Fibroblast of lung (primary cell): ENCODE results near the gene TSGA10. TPM values are rescaled to one million over a fixed set of nuclear protein-coding genes. Genes with fewer than 3 reads are reported as not detected.

Experiments used
- DNase-seq, 2 donors: peaks; one replicate each; pipeline versions ENCODE4 v3.0.0 to v3.0.0-alpha.2; 2010; ENCODE audit warnings: low read depth in 2 of 2
- H2AFZ ChIP-seq: 2 replicates; pipeline ENCODE4 v1.5.1; 2012; ENCODE audit warnings: low read length, control low read depth, inconsistent platforms
- H3K27ac ChIP-seq: 2 replicates; pipeline ENCODE4 v1.5.1; 2011; ENCODE audit warnings: low read length, control low read depth; ENCODE audit not compliant: insufficient read depth
- H3K27me3 ChIP-seq: 2 replicates; pipeline ENCODE4 v1.5.1; 2011; ENCODE audit warnings: mild to moderate bottlenecking, low read length; ENCODE audit not compliant: control insufficient read depth, insufficient read depth
- H3K36me3 ChIP-seq: 2 replicates; pipeline ENCODE4 v1.5.1; 2011; ENCODE audit warnings: low read length; ENCODE audit not compliant: control insufficient read depth, insufficient read depth
- H3K4me1 ChIP-seq: 2 replicates; pipeline ENCODE4 v1.5.1; 2011; ENCODE audit warnings: low read length; ENCODE audit not compliant: control insufficient read depth, insufficient read depth; ENCODE audit errors: extremely low read depth
- H3K4me2 ChIP-seq: 2 replicates; pipeline ENCODE4 v1.5.1; 2011; ENCODE audit warnings: low read length, control low read depth; ENCODE audit not compliant: insufficient read depth; ENCODE audit errors: extremely low read depth
- H3K4me3 ChIP-seq, 4 experiments: fragments of 200-600 bp in 1 of 4; sonication (generic) in 1 of 4; replicated peaks in 1 of 4; 2 replicates each; pipeline ENCODE4 v1.5.1; 2011 to 2016; ENCODE audit warnings: low read length in 4 of 4, low read depth in 3 of 4, mild to moderate bottlenecking in 3 of 4, control low read depth in 2 of 4, inconsistent platforms in 1 of 4, mixed read lengths in 1 of 4; ENCODE audit not compliant: insufficient read depth in 1 of 4; ENCODE audit errors: control extremely low read depth in 1 of 4
- H3K79me2 ChIP-seq: 2 replicates; pipeline ENCODE4 v1.5.1; 2012; ENCODE audit warnings: mild to moderate bottlenecking, low read length, inconsistent platforms; ENCODE audit not compliant: control insufficient read depth, insufficient read depth
- H3K9ac ChIP-seq: 2 replicates; pipeline ENCODE4 v1.5.1; 2011; ENCODE audit warnings: mild to moderate bottlenecking, low read length, control low read depth; ENCODE audit not compliant: insufficient read depth
- H3K9me3 ChIP-seq: 2 replicates; pipeline ENCODE4 v1.5.1; 2012; ENCODE audit warnings: low read depth, low read length; ENCODE audit not compliant: control insufficient read depth, insufficient read depth
- H4K20me1 ChIP-seq: 2 replicates; pipeline ENCODE4 v1.5.1; 2011; ENCODE audit warnings: low read length; ENCODE audit not compliant: control insufficient read depth, insufficient read depth; ENCODE audit errors: extremely low read depth
- CTCF ChIP-seq, 2 donors: IDR thresholded peaks in 1 of 2; conservative IDR thresholded peaks in 1 of 2; 1 replicate in 1 of 2; 2 replicates in 1 of 2; pipeline ENCODE4 v1.5.1; 2011 to 2012; ENCODE audit warnings: low read length in 2 of 2, control low read depth in 1 of 2, inconsistent platforms in 1 of 2, low read depth in 1 of 2, mild to moderate bottlenecking in 1 of 2
- EZH2 ChIP-seq: IDR thresholded peaks from 2 replicates; pipeline ENCODE4 v1.5.1; 2012; ENCODE audit warnings: low read length, control low read depth, mild to moderate bottlenecking; ENCODE audit errors: missing control alignments
- polyA plus RNA-seq, 2 donors: library from polyadenylated mRNA; depleted of rRNA in 1 of 2; stranded (reverse) in 1 of 2; unstranded in 1 of 2; fragments of >200 nt; gene quantifications; 2 replicates each; pipeline ENCODE4 v1.2.1, GENCODE V29; 2011 to 2012; ENCODE audit warnings: missing spikeins in 1 of 2
- total RNA-seq: library from RNA; depleted of rRNA; stranded (reverse); fragments of >200 nt; gene quantifications from 2 replicates; pipeline ENCODE4 v1.2.1, GENCODE V29; 2014

TSGA10 gene
- total and polyA plus RNA-seq, 2 donors (not counting 1 experiment from before 2014, with no cell fraction given) = 0.65 to 5.3 TPM

GRCh38 chr2:98975611-98976010 lies 179.1 kb downstream of the TSGA10 start:
- no peak for DNase-seq
- Histone ChIP-seq H3K79me2 (no peaks in the 10 kb centered on the region), H3K27me3 (no peaks in the 10 kb centered on the region), H4K20me1 (no peaks in the 10 kb centered on the region), H3K36me3 (no peaks in the 10 kb centered on the region), H3K9ac (no peak overlapping the region), H3K9me3 (no peaks in the 10 kb centered on the region), H3K4me2 (no peak overlapping the region), H2AFZ (no peak overlapping the region), H3K27ac (no peak overlapping the region), H3K4me3 (no peak overlapping the region), H3K4me1 (no peaks in the 10 kb centered on the region)
- TF ChIP-seq CTCF (conservative IDR thresholded peaks at IDR 0.05 in 1 of 2, IDR thresholded peaks at IDR 0.05 in 1 of 2; ENCODE audit: low read depth in 1 of 2, low read length in 2 of 2) (no peak), EZH2 (no peak)

- H3K4me2 ChIP-seq = no peak overlapping the region
- H3K9ac ChIP-seq = no peak overlapping the region
- H3K79me2 ChIP-seq = no peaks in the 10 kb centered on the region
- H3K4me3 ChIP-seq = no peak overlapping the region
- TF ChIP-seq CTCF (conservative IDR thresholded peaks at IDR 0.05 in 1 of 2, IDR thresholded peaks at IDR 0.05 in 1 of 2; ENCODE audit: low read depth in 1 of 2, low read length in 2 of 2) (no peak), EZH2 (no peak)
- no peaks in the 10 kb centered on the region for H3K4me1 ChIP-seq
- no peak overlapping the region for H2AFZ ChIP-seq
- no peaks in the 10 kb centered on the region for H3K36me3 ChIP-seq
- no peaks in the 10 kb centered on the region for H3K27me3 ChIP-seq
- DNase-seq = no peak
- no peaks in the 10 kb centered on the region for H4K20me1 ChIP-seq
- no peaks in the 10 kb centered on the region for H3K9me3 ChIP-seq
- H3K27ac ChIP-seq = no peak overlapping the region
Observed at GRCh38 chr2:98972582-98973167, 182.1 kb downstream of the TSGA10 start.

- Histone ChIP-seq H3K79me2 (no peaks in the 10 kb centered on the region), H3K4me1 (no peaks in the 10 kb centered on the region), H4K20me1 (no peaks in the 10 kb centered on the region), H3K4me2 (no peak overlapping the region), H2AFZ (no peak overlapping the region), H3K27ac (no peak overlapping the region), H3K9ac (no peak overlapping the region), H3K36me3 (no peaks in the 10 kb centered on the region), H3K9me3 (no peaks in the 10 kb centered on the region), H3K27me3 (no peaks in the 10 kb centered on the region), H3K4me3 (no peak overlapping the region)
- no peak for DNase-seq
- TF ChIP-seq EZH2 (no peak), CTCF (conservative IDR thresholded peaks at IDR 0.05 in 1 of 2, IDR thresholded peaks at IDR 0.05 in 1 of 2; ENCODE audit: low read depth in 1 of 2, low read length in 2 of 2) (no peak)
Observed at GRCh38 chr2:98959810-98960507, 194.8 kb downstream of the TSGA10 start.
